HL-60/S4 treated with phorbol 12-myristate 13-acetate at 8.2 ng/mL for 4 days and 3 days (cell line): Measurements from ENCODE around the gene NMBR.
"Not testable (repeated sequence)": the region's sequence is repeated elsewhere in the genome, so short reads cannot be mapped to it uniquely, and the experiment has no call there.

Experiments used
- in situ Hi-C: fragments of 300-500 bp; cut with MboI; formaldehyde crosslinking; loops from 2 replicates; pipeline ENCODE4 v1.15.0; 2022; ENCODE audit warnings: low sequenced_read_pairs

The NMBR gene

GRCh38 chr6:142071981-142072380 is 74.9 kb downstream of the NMBR start:
- in situ Hi-C loops, result no loop called here

GRCh38 chr6:142068416-142068815 is 78.5 kb downstream of the NMBR start:
- in situ Hi-C loops, result no loop called here

GRCh38 chr6:142062861-142063260 is 84.1 kb downstream of the NMBR start:
- in situ Hi-C loops, result not testable (repeated sequence)

- in situ Hi-C loops, result no loop called here
Observed at GRCh38 chr6:142058551-142059290, 88.2 kb downstream of the NMBR start.

- in situ Hi-C loops, result no loop called here
Observed at GRCh38 chr6:142055219-142055618, 91.7 kb downstream of the NMBR start.

- in situ Hi-C loops, result no loop called here
Observed at GRCh38 chr6:142051404-142051803, 95.5 kb downstream of the NMBR start.

GRCh38 chr6:142048593-142048980 is 98.3 kb downstream of the NMBR start:
- in situ Hi-C loops, result no loop called here

- in situ Hi-C loops, result no loop called here
Observed at GRCh38 chr6:142047934-142048592, 98.9 kb downstream of the NMBR start.

- in situ Hi-C loops, result no loop called here
Observed at GRCh38 chr6:142045380-142046278, 101.3 kb downstream of the NMBR start.

- in situ Hi-C loops, result no loop called here
Observed at GRCh38 chr6:142035890-142036289, 111.0 kb downstream of the NMBR start.

GRCh38 chr6:142031035-142031434 is 115.9 kb downstream of the NMBR start:
- in situ Hi-C loops, result no loop called here

- in situ Hi-C loops, result no loop called here
Observed at GRCh38 chr6:142030115-142030619, 116.8 kb downstream of the NMBR start.

GRCh38 chr6:142028527-142028926 is 118.4 kb downstream of the NMBR start:
- in situ Hi-C loops, result no loop called here

GRCh38 chr6:142027804-142028203 is 119.1 kb downstream of the NMBR start:
- in situ Hi-C loops, result not testable (repeated sequence)

GRCh38 chr6:142027074-142027473 is 119.8 kb downstream of the NMBR start:
- in situ Hi-C loops, result no loop called here

- in situ Hi-C loops, result no loop called here
Observed at GRCh38 chr6:142026471-142026870, 120.5 kb downstream of the NMBR start.
